ENCODE results near the gene GH1.
"Not testable (repeated sequence)": the region's sequence is repeated elsewhere in the genome, so short reads cannot be mapped to it uniquely, and the experiment has no call there.

Gene GH1

DNA sequence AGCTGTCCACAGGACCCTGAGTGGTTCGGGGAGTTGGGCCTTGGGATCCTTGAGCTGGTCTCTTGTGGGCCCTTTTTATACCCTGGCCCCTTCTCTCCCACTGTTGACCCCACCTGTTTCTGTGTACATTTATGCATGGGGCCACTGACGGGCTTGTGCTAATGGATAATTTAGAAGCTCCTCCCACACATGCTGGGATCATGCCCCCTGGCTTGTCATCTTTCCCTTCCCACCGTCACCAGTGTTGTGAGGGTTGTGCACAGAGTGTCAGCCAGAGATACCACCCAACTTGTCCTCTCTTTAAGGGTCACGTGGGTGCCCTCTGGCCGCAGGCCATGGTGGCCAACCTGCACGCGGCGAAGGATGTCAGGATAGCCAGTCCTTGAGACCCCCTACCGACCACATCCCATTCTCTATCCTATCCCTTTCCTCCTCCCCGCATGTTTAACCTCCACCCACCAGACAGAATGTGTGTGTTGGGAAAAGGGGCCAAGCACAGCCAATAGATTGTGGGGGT, at the start of gene GH1:
TSS of gene GH1 (minus strand) at position 51 of the 517 bp plus-strand sequence. CDS start 63 bp downstream, outside the sequence.
- DNase-seq, result not testable (repeated sequence)

DNA sequence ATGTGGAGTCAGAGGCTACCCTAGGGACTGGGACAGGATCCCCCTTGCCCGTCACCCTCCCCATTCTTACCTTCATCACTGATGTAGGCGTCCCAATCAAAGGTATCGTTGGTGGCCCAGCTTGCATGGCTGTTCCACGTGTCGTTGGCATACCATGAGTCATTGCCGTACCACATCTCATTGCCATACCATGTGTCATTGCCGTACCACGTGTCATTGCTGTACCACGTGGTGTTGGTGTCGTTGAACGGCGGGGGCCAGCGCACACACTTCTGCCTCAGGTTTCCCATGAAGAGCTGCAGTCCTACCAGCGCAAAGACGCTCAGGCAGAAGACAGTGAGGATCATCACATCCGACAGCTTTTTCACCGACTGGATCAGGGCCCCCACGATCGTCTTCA, 49.3 kb upstream of the GH1 start:
- no peak for DNase-seq

DNA sequence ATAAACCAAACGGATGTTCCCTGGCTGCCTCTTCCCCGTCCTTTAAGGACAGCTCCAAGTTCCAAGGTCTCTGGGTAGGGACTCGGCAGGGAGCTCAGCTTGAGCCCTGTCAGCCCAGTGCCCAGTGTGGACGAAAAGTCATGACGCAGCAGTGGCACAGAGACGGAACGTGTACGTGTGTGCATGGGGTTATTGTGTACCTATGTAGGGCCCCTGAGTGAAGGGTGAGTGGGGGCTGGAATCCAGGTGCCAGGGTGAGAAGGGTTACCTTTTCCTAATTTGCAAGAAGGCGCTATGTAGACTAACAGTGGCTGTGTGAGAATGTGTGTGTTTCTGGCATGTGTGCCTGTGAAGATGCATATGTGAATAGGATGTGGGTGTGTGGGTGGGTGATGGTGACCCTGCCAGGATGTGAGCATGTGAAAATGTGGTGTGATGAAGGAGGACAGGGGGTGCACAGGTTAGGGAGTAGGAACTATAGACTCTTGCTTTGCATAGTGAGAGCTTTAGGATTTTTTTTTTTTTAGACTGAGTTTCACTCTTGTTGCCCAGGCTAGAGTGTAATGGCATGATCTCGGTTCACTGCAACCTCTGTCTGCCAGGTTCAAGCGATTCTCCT, 48.1 kb upstream of the GH1 start:
- DNase-seq, result no peak

DNA sequence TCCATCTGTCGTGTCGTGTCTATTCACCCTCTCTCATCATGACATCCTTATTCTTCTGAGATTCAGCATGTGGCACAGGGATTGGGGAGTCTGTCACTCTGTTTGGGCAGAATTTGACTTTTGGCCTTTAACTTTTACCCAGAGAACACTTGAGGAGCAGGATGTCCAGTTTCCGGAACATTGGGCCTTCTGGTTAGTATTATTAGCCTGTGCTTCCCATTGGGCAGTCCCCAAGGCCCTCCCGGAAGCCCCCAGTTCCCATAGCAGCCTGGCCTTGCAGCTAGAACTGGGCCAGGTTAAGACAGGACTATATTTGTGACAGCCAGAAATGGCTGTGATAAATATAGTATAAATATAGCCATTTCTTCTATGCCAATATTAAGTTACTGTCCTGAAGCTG, 44.5 kb upstream of the GH1 start:
- no peak for DNase-seq

DNA sequence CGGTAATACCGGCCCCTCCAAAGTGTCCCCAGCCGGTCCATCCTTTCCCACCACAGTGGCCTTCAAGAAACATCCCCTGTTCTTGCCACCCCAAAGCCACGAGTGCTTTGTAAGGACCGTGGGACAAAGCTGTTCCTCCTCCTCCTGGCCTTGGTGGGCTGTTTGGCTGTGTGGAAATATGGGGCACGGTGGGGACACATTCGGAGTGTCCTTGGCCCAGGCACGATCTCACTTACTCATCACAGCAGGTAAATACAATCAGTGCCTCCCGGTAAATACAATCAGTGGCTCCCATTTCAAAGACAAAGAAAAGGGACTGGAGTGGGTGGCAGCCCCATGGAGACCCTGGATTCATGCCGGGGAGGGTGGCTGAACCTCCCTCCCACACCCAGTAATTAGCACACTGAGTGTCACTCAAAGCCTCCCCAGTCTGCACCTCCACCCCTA, 43.7 kb upstream of the GH1 start:
- no peak for DNase-seq

DNA sequence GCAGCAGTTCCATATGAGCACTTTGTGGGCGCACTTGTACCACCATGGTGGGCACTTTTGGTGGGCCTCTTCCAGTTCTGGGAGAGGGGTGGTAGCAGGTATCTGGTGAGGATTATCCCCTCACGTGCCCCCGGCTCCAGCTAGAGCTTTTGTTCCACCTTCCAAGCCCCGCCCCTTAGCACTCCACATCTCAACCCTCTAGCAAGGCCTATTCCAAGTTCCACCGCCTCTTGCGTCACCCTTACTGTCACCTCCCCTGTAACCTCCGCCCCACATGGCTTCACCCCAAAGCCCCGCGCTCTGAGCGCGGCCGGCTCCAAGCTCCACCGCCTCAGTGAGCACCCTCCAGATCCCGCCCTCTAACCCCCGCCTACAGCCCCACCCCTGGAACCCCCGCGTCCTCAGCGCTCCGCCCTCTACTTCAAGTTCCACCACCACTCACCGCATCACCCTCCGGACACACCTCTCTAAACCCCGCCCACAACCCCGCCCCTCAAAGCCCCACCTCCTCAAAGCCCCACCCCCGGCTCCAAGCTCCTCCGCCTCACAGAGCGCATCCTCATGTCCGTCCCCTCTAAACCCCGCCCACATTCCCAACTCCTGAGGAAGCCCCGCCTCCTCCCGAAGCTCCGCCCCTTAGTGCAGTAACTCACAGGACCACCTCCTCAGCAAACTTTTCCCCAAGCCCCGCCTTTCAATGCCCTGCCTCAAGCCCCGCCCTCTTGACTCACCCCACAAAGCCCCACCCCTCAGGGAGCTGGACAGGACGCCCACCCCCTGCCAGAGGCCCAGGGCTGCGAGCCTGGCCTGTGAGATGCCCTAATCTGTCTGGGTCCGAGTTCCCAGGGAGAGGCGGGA, 42.9 kb upstream of the GH1 start:
- peak; percentile 82 for DNase-seq

DNA sequence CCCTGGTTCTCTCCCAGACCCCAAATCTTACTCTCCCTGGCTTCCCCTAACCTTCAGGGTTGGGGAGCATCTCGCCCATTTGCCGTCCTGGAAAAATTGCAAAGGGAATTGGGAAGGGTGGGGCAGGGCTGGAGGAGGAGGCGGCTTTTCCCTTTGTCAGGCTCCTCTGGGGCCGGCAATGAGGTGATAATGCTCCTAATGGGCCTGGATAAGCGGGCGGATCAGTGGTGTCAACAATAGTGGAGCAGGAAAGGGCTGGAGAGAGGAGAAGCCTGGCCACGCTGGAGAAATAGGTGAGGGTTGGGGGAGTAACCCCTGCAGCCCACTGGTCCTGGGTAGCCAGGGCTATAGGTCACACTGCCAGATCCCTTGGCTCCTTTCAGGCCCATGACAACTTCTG, 41.8 kb upstream of the GH1 start:
- no peak for DNase-seq

DNA sequence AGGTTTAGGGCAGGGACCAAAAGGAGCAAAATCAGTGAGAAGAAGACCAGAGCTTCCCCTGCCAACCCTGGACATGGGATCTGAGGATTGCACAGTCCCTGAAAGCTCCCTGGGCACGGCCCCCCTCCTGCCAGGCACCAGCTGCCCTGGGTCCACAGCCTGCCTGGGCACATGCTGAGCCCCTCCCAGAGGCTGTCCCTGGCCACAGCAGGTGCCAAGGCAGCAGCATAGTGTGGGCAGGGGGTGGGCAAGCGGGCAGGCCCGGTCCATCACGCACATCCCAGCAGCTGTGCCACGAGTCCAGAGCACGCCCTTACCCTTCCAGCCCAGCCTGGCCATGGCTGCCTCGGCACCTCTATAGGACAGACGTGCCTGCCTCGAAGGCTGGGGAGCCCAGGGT, 41.4 kb upstream of the GH1 start:
- DNase-seq, result no peak

DNA sequence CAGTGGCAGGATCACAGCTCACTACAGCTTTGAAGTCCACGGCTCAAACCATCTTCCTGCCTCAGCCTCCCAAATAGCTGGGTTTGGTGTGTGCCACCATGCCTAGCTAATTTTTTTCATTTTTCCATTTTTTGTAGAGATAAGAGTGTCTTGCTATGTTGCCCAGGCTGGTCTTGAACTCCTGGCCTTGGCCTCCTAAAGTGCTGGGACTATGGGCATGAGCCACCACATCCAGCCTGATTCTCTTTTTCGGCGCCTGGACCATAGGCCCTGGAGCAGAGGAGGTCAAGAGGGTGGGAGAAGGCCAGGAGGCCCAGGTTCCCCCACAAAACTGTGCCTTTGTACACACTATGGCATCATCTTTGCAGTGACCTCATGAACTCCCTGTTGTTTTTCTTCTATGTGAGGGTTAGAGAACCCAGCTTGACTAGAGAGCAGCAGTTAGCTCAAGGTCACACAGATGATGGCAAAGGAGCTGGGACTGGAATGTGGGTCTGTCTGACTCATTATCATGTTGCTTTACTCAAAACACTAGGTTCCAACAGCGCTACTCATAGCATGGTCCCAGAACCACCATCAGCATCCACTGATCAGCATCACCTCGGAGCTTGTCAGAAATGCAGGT, 37.8 kb upstream of the GH1 start:
- DNase-seq, result no peak

DNA sequence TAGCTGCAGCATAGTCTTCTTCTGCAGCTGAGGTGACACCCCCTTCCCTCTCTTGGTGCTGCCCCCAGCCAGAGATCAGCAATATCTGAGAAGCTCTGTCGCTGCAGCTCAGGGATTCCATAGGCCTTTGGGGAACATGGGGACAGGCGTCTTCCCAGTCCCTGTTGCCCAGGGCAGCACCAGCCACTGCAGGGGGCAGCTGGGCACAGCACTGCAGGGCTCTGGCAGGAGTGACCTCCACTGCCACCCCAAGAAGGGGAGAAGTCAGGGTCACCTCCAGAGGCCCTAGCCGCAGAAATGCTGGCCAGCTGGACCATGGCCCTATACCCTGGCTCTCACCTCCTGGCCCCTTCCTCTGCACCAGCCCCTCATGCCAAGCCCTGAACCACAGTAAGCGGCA, 37.2 kb upstream of the GH1 start:
- no peak for DNase-seq

DNA sequence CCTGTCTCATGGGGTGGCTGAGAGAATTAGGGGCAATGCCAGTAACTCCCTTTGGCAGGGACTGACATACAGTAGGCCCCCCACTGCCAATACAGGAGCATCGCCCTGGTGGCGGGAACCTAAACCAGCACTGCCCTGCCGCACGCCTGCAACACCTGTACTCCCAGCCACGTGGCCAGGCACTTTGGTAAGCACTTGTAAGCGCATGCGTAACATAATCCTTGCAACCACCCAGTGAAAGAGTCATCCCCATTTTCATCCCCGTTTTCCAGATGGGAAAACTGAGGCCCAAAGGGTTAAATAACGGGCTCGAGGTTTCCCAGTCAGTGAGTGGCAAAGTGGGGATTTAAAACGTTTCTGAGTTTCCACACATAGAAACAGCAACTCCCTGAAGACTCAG, 36.6 kb upstream of the GH1 start:
- DNase-seq, result no peak

DNA sequence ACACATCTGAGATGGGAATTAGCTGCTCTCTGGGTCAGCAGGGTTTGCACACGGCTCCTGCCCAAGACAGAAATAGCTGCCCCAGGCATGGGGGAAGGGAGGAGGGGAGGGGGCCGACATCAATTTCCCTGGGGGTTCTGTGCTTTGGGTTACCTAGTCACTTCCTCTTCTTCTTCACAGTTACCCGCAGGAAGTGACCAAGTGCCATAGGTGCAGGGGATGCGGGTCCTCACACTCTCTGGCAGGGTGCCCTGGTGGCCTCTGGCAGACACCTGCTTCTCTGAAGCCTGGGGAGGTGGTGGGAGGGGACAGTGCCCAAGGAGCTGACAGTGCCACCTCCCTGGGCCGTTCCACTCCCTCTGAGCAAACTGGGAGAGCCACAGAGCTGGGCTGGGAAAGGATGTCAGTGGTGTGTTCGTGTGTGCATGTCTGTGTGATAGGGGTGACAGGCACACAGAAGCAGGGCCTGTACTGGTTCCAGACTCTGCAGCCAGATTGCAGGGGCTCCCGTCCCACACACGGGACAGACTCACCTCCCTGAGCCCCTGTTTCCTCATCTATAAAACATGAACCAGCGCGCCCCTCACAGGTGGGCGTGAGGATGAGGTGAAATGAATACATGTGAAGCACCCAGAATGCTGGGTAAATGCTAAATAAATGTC, 35.9 kb upstream of the GH1 start:
- DNase-seq, result no peak

DNA sequence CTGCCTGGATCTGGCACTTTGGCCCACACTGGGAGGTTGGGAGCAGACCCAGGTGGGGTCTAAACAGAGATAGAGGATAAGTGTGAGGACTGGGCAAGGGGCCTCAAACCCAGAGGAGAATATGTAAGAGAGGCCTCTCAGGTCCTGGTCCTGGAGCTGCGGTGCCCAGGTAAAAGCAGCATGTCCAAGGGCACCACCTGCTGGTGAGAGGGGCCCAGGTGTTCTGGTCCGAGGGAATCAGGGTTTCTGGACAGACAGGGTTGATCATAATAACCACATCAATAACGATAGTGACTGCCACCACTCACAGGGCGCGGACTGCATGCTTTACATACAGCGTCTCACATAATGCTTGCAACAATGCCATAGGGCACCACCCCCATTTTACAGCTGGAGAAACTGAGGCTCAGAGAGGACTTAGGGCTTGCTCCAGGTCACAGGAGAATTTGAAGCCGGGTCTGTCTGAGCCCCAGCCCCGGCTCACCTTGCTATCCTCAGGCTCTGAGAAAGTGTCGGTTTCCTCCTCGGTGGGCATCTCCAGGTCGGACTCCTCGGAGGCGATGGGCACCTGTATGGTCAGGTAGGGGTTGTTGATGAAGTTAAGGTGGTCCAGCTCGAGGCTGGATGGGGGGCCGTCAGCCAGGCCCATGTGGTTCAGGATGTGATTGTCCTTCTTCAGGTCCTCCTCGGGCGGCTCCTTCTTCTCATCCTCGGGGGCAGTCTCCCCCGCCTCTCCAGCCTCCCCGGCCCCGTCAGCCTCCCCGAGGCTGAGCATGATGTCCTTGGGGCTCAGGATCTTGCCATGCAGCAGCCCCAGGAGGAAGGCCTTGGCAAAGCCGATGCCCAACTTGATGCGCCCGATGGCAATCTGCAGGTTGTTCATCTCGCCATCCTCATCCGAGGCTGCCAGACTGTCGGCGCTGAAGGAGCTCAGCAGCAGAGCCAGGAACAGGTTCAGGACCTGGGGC, 32.6 kb upstream of the GH1 start:
- no peak for DNase-seq

DNA sequence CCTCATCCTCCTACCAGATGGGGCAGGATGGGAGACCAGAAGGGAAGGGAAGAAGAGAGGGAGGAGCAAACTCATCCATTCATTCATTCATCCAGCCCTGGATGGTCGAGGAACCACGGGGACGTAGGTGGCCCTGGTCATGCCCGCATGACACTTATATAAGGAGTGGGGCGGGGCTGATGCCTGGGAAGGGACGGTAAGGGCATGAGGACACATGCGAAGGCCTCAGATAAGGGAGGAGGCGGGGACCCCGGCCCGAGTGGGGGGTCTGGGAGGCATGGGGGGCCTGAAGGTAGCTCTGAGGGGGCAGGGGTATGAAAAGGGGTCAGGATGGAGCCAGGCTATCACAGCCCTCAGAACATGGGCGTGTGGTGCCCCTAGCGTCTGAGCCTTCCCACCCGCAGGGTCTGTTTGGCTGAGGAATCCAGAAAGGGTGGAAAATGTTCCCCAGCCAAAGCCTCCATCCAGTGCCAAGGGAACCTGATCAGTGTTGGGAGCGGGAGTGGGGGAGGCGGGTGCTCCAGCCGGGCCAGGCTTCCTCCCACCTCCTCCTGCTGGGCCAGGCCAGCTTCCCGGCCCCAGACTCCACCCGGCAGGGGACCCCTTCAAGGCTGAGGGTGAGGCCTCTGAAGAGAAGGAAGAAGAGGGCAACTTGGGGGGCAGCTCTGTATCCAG, 31.1 kb upstream of the GH1 start:
- no peak for DNase-seq

DNA sequence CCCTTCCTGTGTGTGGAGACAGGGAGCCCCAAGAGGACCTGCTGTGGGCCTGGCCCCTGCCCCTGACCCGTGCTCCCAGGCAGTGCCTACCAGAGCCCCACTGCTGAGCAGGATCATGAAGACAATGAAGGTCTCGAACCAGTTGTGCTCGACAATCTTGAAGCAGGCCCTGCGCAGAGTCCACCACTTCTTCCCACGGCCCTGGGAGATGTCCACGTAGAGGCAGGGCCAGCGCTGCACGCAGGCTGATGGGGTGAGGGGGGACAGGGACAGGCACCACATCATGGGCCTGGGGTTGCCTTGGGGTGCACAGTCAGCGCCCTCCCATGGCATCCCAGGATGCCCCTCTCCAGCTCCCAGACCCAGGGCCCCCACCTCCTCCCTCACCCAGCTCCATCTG, 29.9 kb upstream of the GH1 start:
- no peak for DNase-seq

DNA sequence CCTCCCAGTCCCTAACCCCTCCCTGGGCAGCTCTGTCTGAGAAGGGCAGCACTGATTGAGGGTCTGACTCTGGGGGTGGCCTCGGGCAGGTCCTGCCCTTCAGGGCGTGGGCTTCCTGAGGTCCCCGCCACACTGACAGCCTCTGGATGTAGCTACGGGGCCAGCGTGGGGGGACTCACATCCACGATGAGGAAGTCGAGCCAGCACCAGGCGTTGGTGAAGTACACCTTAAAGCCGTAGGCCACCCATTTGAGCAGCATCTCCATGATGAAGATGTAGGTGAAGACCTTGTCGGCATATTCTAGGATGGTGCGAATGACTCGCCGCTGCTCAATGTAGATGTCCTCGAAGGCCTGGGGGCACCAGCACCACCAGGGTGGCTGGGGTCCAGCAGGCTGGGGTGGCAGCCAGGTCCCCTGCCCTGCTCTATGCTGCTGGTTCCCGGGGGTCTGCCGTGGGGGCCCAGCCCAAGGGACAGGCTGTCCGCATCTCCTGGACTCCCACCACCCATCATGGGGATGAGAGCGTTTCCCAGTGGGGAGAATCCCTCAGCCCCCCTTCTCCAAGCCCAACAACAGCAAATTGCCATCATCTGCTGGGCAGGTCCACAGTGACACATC, 29.2 kb upstream of the GH1 start:
- DNase-seq, result no peak

DNA sequence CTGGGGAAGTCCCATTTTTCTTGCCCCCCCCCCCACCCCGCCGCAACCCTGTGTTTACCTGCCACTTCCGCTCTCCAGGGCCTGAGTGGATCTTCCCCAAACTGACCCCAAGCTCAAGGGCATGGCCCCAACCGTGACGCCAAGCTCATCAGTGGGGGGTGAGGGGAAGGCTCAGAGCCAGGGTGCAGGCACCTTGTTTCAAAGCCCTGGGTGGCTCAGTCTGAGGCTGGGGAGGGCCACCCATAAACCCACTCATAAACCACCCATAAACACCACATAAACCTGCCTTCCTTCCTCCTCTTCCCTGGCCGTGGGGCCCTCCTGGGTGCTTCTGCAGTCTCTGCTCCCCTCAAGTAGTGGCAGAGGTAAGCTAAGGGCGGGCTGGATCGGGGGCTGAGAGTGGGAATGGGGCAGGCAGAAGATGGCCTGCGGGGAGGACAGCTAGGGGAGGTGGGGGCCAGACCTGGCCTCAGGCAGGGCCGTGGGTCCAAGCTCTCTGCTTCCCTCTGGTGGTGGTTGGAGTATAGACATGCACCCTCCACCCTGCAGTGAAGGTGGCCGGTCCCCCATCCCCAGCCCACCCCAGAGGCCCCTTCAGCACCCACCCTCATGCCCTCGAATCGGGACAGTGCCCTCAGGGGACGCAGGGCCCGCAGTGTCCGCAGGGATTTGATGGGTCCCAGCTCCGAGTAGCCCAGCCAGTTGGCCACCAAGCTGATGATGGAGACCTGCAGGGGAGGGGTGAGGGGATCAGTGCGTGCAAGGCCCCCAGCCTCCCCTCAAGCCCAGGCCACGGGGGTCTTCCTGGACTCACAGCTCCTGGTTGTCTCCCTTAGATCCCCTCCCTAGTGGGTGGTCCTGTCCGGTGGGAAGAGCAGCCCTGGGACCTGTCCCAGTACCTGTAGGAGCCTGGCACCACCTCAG, 28.1 kb upstream of the GH1 start:
- DNase-seq, result peak; percentile 66

DNA sequence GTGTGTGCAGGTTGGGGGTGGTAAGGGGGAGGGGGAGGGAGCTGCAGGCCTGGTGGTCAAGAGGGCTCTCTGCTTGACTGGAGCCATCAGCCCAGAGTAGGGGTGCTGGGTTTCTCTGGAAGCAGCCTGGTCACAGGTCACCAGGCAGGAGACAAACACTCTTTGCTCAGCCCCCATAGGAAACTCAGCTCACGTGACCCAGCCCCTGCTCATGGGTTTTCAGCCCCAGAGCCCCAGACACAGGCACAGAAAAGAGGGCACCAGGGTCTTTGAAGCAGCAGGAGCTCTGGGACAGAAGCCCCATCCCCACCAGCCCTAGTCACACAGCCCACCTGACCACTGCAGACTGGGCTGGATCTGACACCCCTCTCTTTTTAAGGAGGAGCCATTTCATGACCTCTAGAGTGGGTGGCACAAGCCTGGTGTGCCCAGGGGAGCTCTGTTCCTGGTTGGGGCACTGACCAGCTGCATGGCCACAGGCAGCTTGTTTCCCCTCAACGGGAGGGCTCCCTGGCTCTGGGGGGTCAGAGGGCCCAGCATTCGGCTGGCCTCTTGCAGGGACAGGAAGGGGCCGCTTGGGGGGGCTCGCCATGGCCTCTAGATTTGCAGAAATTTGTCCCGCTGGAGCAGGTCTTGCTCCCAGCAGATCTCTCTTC, 27.3 kb upstream of the GH1 start:
- peak; percentile 16 for DNase-seq

Data from eye (tissue), 1 donor.